Uterus (tissue), 4 donors: ENCODE data around the gene TUT7. TPM values are rescaled to one million over a fixed set of nuclear protein-coding genes. Genes with fewer than 3 reads are reported as not detected.
"Not testable (repeated sequence)": the region's sequence is repeated elsewhere in the genome, so short reads cannot be mapped to it uniquely, and the experiment has no call there.

Experiments
- DNase-seq, 2 donors: peaks; one replicate each; pipeline ENCODE4 v3.0.0-alpha.2; 2019 to 2020
- H3K27ac ChIP-seq, 2 donors: fragments of 200-600 bp; sonication (generic); 1 replicate in 1 of 2; 2 replicates in 1 of 2; pipeline ENCODE4 v1.5.1; 2016 to 2018
- H3K27me3 ChIP-seq, 2 donors: fragments of 200-600 bp; sonication (generic); one replicate each; pipeline ENCODE4 v1.5.1; 2018 to 2019; ENCODE audit warnings: control low read depth in 1 of 2
- H3K36me3 ChIP-seq, 2 donors: fragments of 200-600 bp; sonication (generic); one replicate each; pipeline ENCODE4 v1.5.1; 2019; ENCODE audit warnings: control low read depth in 1 of 2
- H3K4me1 ChIP-seq, 2 donors: fragments of 200-600 bp; sonication (generic); one replicate each; pipeline ENCODE4 v1.5.1; 2018 to 2019; ENCODE audit warnings: control low read depth in 1 of 2
- H3K4me3 ChIP-seq, 2 donors: fragments of 200-600 bp; sonication (generic); 1 replicate in 1 of 2; 2 replicates in 1 of 2; pipeline ENCODE4 v1.5.1; 2018 to 2019; ENCODE audit warnings: mild to moderate bottlenecking in 1 of 2
- H3K9me3 ChIP-seq, 2 donors: fragments of 200-600 bp; sonication (generic); one replicate each; pipeline ENCODE4 v1.5.1; 2019; ENCODE audit warnings: control low read depth in 1 of 2
- POLR2A ChIP-seq, 2 donors: fragments of 450-650 bp; IDR thresholded peaks; one replicate each; pipeline ENCODE4 v1.6.1; 2016; ENCODE audit warnings: antibody characterized with exemption in 2 of 2, mild to moderate bottlenecking in 1 of 2, moderate library complexity in 1 of 2
- intact Hi-C: fragments of 100-400 bp; cut with DNase I; formaldehyde crosslinking; loops from one replicate; pipeline ENCODE4 v1.15.1; 2023; ENCODE audit warnings: low total_unique reads
- total RNA-seq, 4 donors: library from RNA; depleted of rRNA in 3 of 4; stranded (reverse); fragments of >200 nt in 3 of 4; gene quantifications; one replicate each; pipeline versions ENCODE4 v1.1.0 to v1.2.4, GENCODE V29; 2014 to 2023
- TF ChIP-seq, protein P1 (sequence below), 4 experiments: fragments of 200-600 bp in 2 of 4; fragments of 450-650 bp in 2 of 4; sonication (generic) in 2 of 4; IDR thresholded peaks; one replicate each; pipeline ENCODE4 v1.5.1; 2016 to 2019; ENCODE audit warnings: antibody characterized with exemption in 4 of 4, mild to moderate bottlenecking in 2 of 4, moderate library complexity in 1 of 4
- donor health status: DM: yes; HTN: yes; CAD: no.

The TUT7 gene
- total RNA-seq, 4 donors from 2014 or later = 13.8 to 41.5 (median 20.3) TPM

DNA sequence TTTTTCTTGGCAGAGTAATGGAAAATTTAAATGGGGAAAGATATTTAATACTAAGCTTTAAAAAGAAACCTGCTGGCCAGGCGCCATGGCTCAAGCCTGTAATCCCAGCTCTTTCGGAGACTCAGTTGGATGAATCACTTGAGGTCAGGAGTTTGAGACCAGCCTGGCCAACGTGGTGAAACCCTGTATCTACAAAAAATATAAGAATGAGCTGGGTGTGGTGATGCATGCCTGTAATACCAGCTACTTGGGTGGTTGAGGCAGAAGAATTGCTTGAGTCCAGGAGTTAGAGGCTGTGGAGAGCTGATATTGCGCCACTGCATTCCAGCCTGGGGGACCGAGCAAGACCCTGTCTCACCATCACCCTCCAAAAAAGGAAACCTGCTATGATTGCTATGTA, 32.8 kb downstream of the TUT7 start:
- TF ChIP-seq POLR2A (IDR thresholded peaks at IDR 0.05) = no peak
- TF ChIP-seq, protein P1, sequence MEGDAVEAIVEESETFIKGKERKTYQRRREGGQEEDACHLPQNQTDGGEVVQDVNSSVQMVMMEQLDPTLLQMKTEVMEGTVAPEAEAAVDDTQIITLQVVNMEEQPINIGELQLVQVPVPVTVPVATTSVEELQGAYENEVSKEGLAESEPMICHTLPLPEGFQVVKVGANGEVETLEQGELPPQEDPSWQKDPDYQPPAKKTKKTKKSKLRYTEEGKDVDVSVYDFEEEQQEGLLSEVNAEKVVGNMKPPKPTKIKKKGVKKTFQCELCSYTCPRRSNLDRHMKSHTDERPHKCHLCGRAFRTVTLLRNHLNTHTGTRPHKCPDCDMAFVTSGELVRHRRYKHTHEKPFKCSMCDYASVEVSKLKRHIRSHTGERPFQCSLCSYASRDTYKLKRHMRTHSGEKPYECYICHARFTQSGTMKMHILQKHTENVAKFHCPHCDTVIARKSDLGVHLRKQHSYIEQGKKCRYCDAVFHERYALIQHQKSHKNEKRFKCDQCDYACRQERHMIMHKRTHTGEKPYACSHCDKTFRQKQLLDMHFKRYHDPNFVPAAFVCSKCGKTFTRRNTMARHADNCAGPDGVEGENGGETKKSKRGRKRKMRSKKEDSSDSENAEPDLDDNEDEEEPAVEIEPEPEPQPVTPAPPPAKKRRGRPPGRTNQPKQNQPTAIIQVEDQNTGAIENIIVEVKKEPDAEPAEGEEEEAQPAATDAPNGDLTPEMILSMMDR (IDR thresholded peaks at IDR 0.05) = no peak
- intact Hi-C loops = no loop called here

DNA sequence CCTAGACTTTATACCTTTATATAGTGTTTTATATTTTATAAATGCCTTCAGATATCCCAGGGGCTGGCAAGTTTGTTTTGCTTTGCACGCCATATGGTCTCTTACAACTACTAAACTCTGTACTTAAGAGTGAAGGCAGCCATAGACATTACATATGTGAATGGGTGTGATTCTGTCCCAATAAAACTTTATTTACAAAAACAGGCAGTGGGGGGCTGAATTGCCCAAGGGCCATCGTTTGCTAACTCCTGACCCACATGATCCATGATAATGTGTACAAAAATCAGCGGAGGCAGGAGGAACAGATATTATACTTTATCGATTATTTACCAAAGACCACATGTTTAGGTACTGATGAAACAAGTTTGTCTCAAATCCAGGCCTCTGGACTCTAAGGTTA, 36.0 kb downstream of the TUT7 start:
- no peaks in the 10 kb centered on the region for H3K27me3 ChIP-seq
- no peak for TF ChIP-seq POLR2A (IDR thresholded peaks at IDR 0.05)
- TF ChIP-seq, protein P1 (IDR thresholded peaks at IDR 0.05) = no peak
- DNase-seq = no peak
- H3K9me3 ChIP-seq = no peaks in the 10 kb centered on the region
- H3K27ac ChIP-seq = no peak overlapping the region
- no peaks in the 10 kb centered on the region for H3K4me1 ChIP-seq
- H3K4me3 ChIP-seq = no peak overlapping the region
- intact Hi-C loops = no loop called here
- no peaks in the 10 kb centered on the region for H3K36me3 ChIP-seq

More for the DNA sequence above, 32.8 kb downstream of the TUT7 start:
- H3K4me1 ChIP-seq = no peaks in the 10 kb centered on the region
- H3K9me3 ChIP-seq = no peaks in the 10 kb centered on the region
- no peak overlapping the region for H3K4me3 ChIP-seq
- no peaks in the 10 kb centered on the region for H3K27me3 ChIP-seq
- no peaks in the 10 kb centered on the region for H3K36me3 ChIP-seq
- no peak for DNase-seq
- no peak overlapping the region for H3K27ac ChIP-seq

DNA sequence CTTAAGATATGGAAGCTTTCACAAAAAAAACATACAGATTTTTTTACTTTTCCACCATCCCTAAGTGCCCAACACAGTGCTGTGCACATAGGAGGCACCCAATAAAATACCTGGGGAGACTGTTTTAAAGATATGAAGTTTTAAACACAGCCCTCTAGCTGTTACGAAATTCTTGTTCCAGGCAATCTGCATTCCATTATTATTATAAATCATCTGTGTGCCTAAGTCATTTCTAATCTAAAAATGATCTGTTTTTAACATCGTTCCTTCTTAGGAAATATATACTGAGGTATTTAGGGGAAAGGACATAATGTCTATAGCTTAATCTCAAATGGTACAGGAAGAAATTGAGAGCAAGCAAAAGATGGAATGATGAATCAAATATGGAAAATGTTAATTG, 39.1 kb downstream of the TUT7 start:
- Histone ChIP-seq H3K36me3 (no peaks in the 10 kb centered on the region), H3K27me3 (no peaks in the 10 kb centered on the region), H3K4me1 (no peaks in the 10 kb centered on the region), H3K27ac (no peak overlapping the region), H3K9me3 (no peaks in the 10 kb centered on the region), H3K4me3 (no peak overlapping the region)
- DNase-seq = no peak
- intact Hi-C loops = no loop called here
- TF ChIP-seq, protein P1 (IDR thresholded peaks at IDR 0.05) = no peak
- TF ChIP-seq POLR2A (IDR thresholded peaks at IDR 0.05) = no peak

DNA sequence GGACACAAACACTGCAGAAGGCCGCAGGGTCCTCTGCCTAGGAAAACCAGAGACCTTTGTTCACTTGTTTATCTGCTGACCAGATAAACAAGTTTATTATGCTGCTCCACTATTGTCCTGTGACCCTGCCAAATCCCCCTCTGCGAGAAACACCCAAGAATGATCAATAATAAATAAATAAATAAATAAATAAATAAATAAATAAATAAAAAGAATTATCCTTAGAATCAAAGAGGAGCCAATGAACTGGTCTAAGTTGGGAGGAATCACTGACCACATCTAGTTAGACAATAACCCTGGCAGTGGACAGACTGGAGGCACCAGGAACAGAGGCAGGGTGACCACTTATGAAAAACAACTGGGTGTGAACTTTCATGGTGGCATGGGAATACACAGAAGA, 41.3 kb downstream of the TUT7 start:
- DNase-seq, H3K27ac ChIP-seq, H3K36me3 ChIP-seq, H3K9me3 ChIP-seq, intact Hi-C loops, H3K27me3 ChIP-seq, H3K4me1 ChIP-seq, H3K4me3 ChIP-seq: not testable (repeated sequence)

DNA sequence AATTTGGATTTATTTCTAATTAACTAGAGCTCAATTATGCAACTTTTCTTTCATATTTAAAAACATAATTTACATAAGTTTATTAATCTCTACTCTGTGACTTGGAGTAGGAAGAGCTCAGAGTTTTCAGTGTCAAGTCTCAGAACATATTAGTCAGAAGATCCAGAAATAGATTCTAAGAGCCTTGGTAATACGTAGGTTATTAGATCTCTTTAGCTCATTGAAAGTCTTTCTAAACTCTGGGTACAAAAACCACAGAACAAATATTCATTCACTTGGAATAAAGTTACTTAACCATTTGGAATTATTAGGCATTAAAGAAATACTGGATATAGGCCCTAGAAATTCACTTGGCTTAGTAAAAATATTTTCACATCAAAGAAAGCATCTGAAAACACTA, 45.5 kb downstream of the TUT7 start:
- no peaks in the 10 kb centered on the region for H3K9me3 ChIP-seq
- no peaks in the 10 kb centered on the region for H3K27me3 ChIP-seq
- no peaks in the 10 kb centered on the region for H3K4me1 ChIP-seq
- no peak overlapping the region for H3K4me3 ChIP-seq
- TF ChIP-seq POLR2A (IDR thresholded peaks at IDR 0.05) = no peak
- TF ChIP-seq, protein P1 (IDR thresholded peaks at IDR 0.05) = no peak
- intact Hi-C loops = no loop called here
- H3K27ac ChIP-seq = no peak overlapping the region
- DNase-seq = no peak
- H3K36me3 ChIP-seq = no peaks in the 10 kb centered on the region

DNA sequence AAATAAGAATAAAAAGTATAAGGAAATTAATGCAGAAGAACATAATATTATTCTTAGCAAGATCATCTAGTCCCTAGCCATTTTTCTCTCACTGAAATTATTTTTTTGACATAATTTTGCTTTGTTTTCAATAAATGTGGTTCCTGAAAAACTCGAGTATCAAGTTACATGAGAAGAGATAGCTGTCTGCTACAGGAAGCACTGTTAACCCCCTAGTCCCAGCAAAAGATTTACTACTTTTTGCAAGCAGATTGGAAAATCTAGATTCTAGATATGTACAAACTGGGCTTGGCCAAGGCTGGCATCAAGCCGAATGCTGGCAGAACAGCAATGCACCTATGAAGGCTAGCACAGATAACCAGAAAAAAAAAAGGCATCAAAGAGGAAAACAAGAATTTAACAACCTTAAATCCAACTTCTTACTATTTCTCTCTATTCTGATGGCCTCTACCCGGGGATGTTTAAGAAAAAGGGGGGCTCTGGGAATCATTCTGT, 49.9 kb downstream of the TUT7 start:
- DNase-seq = no peak
- Histone ChIP-seq H3K36me3 (no peaks in the 10 kb centered on the region), H3K4me1 (no peaks in the 10 kb centered on the region), H3K4me3 (no peak overlapping the region), H3K9me3 (no peaks in the 10 kb centered on the region), H3K27ac (no peak overlapping the region), H3K27me3 (no peaks in the 10 kb centered on the region)
- TF ChIP-seq, protein P1 (IDR thresholded peaks at IDR 0.05) = no peak
- no peak for TF ChIP-seq POLR2A (IDR thresholded peaks at IDR 0.05)
- intact Hi-C loops = no loop called here
